GM12878 (cell line): ENCODE measurements around the gene APOM. TPM values are rescaled to one million over a fixed set of nuclear protein-coding genes. Genes with fewer than 3 reads are reported as not detected.

ENCODE experiments used
- BMI1 ChIP-seq: fragments of 450-650 bp; IDR thresholded peaks from 2 replicates; pipeline ENCODE4 v1.6.1; 2016; ENCODE audit warnings: mild to moderate bottlenecking, moderate library complexity, borderline replicate concordance
- EP300 ChIP-seq, 2 experiments: fragments of 150-350 bp in 1 of 2; IDR thresholded peaks; 2 replicates each; pipeline ENCODE4 v1.6.1; 2011 to 2012; ENCODE audit warnings: low read depth in 2 of 2, low read length in 2 of 2, borderline replicate concordance in 1 of 2, improper control_type of control experiment in 1 of 2, inconsistent platforms in 1 of 2; ENCODE audit not compliant: control insufficient read depth in 1 of 2
- HDAC2 ChIP-seq: fragments of 200-600 bp; sonication (generic); IDR thresholded peaks from 2 replicates; pipeline ENCODE4 v1.6.1; 2017
- JUNB ChIP-seq: IDR thresholded peaks from 2 replicates; pipeline ENCODE4 v1.6.1; 2016; ENCODE audit warnings: antibody characterized with exemption, mild to moderate bottlenecking
- KAT2A ChIP-seq: conservative IDR thresholded peaks from 2 replicates; pipeline ENCODE4 v1.6.1; 2011; ENCODE audit warnings: low read depth, low read length; ENCODE audit not compliant: control insufficient read depth
- MLLT1 ChIP-seq: fragments of 450-650 bp; IDR thresholded peaks from 2 replicates; pipeline ENCODE4 v1.6.1; 2016; ENCODE audit warnings: mild to moderate bottlenecking
- MTA3 ChIP-seq: IDR thresholded peaks from 2 replicates; pipeline ENCODE4 v1.6.1; 2012; ENCODE audit warnings: low read length, inconsistent platforms, borderline replicate concordance
- POLR2AphosphoS5 ChIP-seq: IDR thresholded peaks from 2 replicates; pipeline ENCODE4 v1.6.1; 2011; ENCODE audit warnings: mild to moderate bottlenecking, low read length, inconsistent platforms
- SP1 ChIP-seq: IDR thresholded peaks from one replicate; pipeline ENCODE4 v1.6.1; 2011; ENCODE audit warnings: low read depth, low read length
- TCF7 ChIP-seq: IDR thresholded peaks from 2 replicates; pipeline ENCODE4 v1.6.1; 2014; ENCODE audit warnings: antibody characterized with exemption, borderline replicate concordance
- ZBTB4 ChIP-seq: fragments of 450-650 bp; formaldehyde crosslinking; IDR thresholded peaks from 2 replicates; pipeline ENCODE4 v1.4.0; 2022; ENCODE audit warnings: mild to moderate bottlenecking, moderate library complexity
- ZNF687 ChIP-seq: fragments of 450-650 bp; IDR thresholded peaks from 2 replicates; pipeline ENCODE4 v1.6.1; 2017; ENCODE audit warnings: mild to moderate bottlenecking, moderate library complexity
- polyA plus RNA-seq, 11 experiments: library from polyadenylated mRNA; depleted of rRNA in 4 of 11; unstranded in 6 of 11; stranded (reverse) in 5 of 11; fragments of >200 nt; fragmentation: Nextera tagmentation in 4 of 11; fragmentation: Illumina TruSeq in 1 of 11; extraction: Ambion mirVana in 4 of 11; extraction: Trizol in 1 of 11; gene quantifications; 1 replicate in 1 of 11; 2 replicates in 10 of 11; pipeline versions ENCODE4 v1.2.1 to v1.2.3, GENCODE V29; 2011 to 2016; ENCODE audit warnings: inconsistent platforms in 2 of 11, missing spikeins in 2 of 11, low read depth in 1 of 11
- total RNA-seq, 4 experiments: library from RNA; depleted of rRNA in 3 of 4; stranded (reverse); fragments of >200 nt in 3 of 4; fragmentation: Illumina TruSeq in 1 of 4; extraction: Trizol in 1 of 4; gene quantifications; 2 replicates each; pipeline versions ENCODE4 v1.2.1 to v1.2.3, GENCODE V29; 2013 to 2021
- TF ChIP-seq, protein P1 (sequence below): fragments of 150-350 bp; IDR thresholded peaks from 2 replicates; pipeline ENCODE4 v1.6.1; 2016; ENCODE audit warnings: low read depth, low read length
- TF ChIP-seq, protein P2 (sequence below): fragments of 450-650 bp; IDR thresholded peaks from 2 replicates; pipeline ENCODE4 v1.6.1; 2017; ENCODE audit warnings: mild to moderate bottlenecking, low read depth, inconsistent platforms; ENCODE audit not compliant: poor library complexity, severe bottlenecking

APOM gene
- total and polyA plus RNA-seq, 10 of the 15 experiments (the other 5 are each of a cell fraction or from before 2014, with no cell fraction given) = 4.0 to 14.1 (median 7.1) TPM

- TF ChIP-seq MLLT1 (peak; percentile 53), POLR2AphosphoS5 (peak; percentile 83), ZNF687 (0 out of 2 replicates have a peak, but pooled peaks have one; percentile 27), MTA3 (no peak), KAT2A (no peak), EP300 (IDR thresholded peaks at IDR 0.05; ENCODE audit: borderline replicate concordance in 1 of 2, control insufficient read depth in 1 of 2, low read depth in 2 of 2, low read length in 2 of 2) (peak; percentile 23 to 28; a peak in 2 of 4 replicates), ZBTB4 (CRISPR knock-in tag) (no peak), SP1 (no peak), BMI1 (no peak), JUNB (no peak), HDAC2 (no peak), TCF7 (0 out of 2 replicates have a peak, but pooled peaks have one; percentile 33)
- TF ChIP-seq, protein P1, sequence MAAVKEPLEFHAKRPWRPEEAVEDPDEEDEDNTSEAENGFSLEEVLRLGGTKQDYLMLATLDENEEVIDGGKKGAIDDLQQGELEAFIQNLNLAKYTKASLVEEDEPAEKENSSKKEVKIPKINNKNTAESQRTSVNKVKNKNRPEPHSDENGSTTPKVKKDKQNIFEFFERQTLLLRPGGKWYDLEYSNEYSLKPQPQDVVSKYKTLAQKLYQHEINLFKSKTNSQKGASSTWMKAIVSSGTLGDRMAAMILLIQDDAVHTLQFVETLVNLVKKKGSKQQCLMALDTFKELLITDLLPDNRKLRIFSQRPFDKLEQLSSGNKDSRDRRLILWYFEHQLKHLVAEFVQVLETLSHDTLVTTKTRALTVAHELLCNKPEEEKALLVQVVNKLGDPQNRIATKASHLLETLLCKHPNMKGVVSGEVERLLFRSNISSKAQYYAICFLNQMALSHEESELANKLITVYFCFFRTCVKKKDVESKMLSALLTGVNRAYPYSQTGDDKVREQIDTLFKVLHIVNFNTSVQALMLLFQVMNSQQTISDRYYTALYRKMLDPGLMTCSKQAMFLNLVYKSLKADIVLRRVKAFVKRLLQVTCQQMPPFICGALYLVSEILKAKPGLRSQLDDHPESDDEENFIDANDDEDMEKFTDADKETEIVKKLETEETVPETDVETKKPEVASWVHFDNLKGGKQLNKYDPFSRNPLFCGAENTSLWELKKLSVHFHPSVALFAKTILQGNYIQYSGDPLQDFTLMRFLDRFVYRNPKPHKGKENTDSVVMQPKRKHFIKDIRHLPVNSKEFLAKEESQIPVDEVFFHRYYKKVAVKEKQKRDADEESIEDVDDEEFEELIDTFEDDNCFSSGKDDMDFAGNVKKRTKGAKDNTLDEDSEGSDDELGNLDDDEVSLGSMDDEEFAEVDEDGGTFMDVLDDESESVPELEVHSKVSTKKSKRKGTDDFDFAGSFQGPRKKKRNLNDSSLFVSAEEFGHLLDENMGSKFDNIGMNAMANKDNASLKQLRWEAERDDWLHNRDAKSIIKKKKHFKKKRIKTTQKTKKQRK = no peak
- TF ChIP-seq, protein P2, sequence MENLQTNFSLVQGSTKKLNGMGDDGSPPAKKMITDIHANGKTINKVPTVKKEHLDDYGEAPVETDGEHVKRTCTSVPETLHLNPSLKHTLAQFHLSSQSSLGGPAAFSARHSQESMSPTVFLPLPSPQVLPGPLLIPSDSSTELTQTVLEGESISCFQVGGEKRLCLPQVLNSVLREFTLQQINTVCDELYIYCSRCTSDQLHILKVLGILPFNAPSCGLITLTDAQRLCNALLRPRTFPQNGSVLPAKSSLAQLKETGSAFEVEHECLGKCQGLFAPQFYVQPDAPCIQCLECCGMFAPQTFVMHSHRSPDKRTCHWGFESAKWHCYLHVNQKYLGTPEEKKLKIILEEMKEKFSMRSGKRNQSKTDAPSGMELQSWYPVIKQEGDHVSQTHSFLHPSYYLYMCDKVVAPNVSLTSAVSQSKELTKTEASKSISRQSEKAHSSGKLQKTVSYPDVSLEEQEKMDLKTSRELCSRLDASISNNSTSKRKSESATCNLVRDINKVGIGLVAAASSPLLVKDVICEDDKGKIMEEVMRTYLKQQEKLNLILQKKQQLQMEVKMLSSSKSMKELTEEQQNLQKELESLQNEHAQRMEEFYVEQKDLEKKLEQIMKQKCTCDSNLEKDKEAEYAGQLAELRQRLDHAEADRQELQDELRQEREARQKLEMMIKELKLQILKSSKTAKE = no peak
Observed at GRCh38 chr6:31664790-31665500, 9.3 kb downstream of the APOM start, which contains the start of gene GPANK1 (continued).
